Kidney (tissue), 14 donors: ENCODE results near the gene ITPR1. TPM values are rescaled to one million over a fixed set of nuclear protein-coding genes. Genes with fewer than 3 reads are reported as not detected.

Experiments used
- DNase-seq, 5 donors: peaks; one replicate each; pipeline ENCODE4 v3.0.0-alpha.2; 2013 to 2020
- FAIRE-seq: peaks from 2 replicates; lab custom pipeline; 2012; peaks lifted over from hg19 to GRCh38; lab: Jason Lieb, UNC
- H3K27ac ChIP-seq, 2 donors: one replicate each; pipeline ENCODE4 v1.7.0; 2013; ENCODE audit warnings: low read depth in 2 of 2, low read length in 2 of 2, inconsistent platforms in 1 of 2
- H3K27me3 ChIP-seq: one replicate; pipeline ENCODE4 v1.7.1; 2013; ENCODE audit warnings: low read length, inconsistent platforms; ENCODE audit not compliant: control insufficient read depth, insufficient read depth
- H3K36me3 ChIP-seq, 3 donors: one replicate each; pipeline versions ENCODE4 v1.7.0 to v1.7.1; 2013; ENCODE audit warnings: low read length in 3 of 3, control low read depth in 1 of 3, inconsistent platforms in 1 of 3; ENCODE audit not compliant: insufficient read depth in 3 of 3, control insufficient read depth in 2 of 3
- H3K4me1 ChIP-seq, 3 donors: one replicate each; pipeline versions ENCODE4 v1.7.0 to v1.7.1; 2013; ENCODE audit warnings: low read length in 3 of 3, inconsistent platforms in 1 of 3, low read depth in 1 of 3; ENCODE audit not compliant: control insufficient read depth in 2 of 3, insufficient read depth in 2 of 3
- H3K4me3 ChIP-seq, 3 donors: one replicate each; pipeline versions ENCODE4 v1.7.0 to v1.8.1; 2013; ENCODE audit warnings: low read length in 3 of 3, control low read depth in 1 of 3, inconsistent platforms in 1 of 3
- H3K9ac ChIP-seq, 3 donors: one replicate each; pipeline versions ENCODE4 v1.7.0 to v1.7.1; 2013; ENCODE audit warnings: low read length in 3 of 3, control low read depth in 1 of 3, inconsistent platforms in 1 of 3
- H3K9me3 ChIP-seq, 3 donors: one replicate each; pipeline versions ENCODE4 v1.7.0 to v1.7.1; 2013; ENCODE audit warnings: low read length in 3 of 3, control low read depth in 1 of 3, inconsistent platforms in 1 of 3; ENCODE audit not compliant: control insufficient read depth in 2 of 3, insufficient read depth in 1 of 3
- intact Hi-C: fragments of 100-400 bp; cut with DNase I; formaldehyde crosslinking; loops from one replicate; pipeline ENCODE4 v1.11.1; 2022
- polyA plus RNA-seq: library from polyadenylated mRNA; stranded (reverse); fragments of 350-450 nt; fragmentation: Illumina TruSeq; extraction: RNeasy Lipid Tissue Mini Kit (QIAGEN cat#74804); gene quantifications from one replicate; pipeline ENCODE4 v1.2.3, GENCODE V29; 2014; ENCODE audit warnings: low read depth, low replicate concordance; ENCODE audit not compliant: insufficient read depth
- total RNA-seq: library from RNA; stranded (reverse); fragmentation: NEBNext Ultra II Directional; extraction: Animal tissue kit (Norgen Biotek cat#: 25700); gene quantifications from one replicate; pipeline ENCODE4 v1.2.1, GENCODE V29; 2021
- TF ChIP-seq, protein P1 (sequence below): IDR thresholded peaks from 3 replicates; pipeline ENCODE4 v1.5.1; 2012; ENCODE audit warnings: mild to moderate bottlenecking, moderate library complexity, borderline replicate concordance; ENCODE audit not compliant: insufficient read depth; ENCODE audit errors: extremely low read depth
- donor health status: control.
- donor health status: control.
- donor health status: control.
- donor health status: control.
- donor health status: control.
- donor health status: DM: yes; HTN: yes; CAD: no.
- donor health status: Normal renal cell carcinoma (clear cell type).

Gene ITPR1
- total and polyA plus RNA-seq, 2 donors from 2014 or later, result 30.2 to 81.2 TPM

DNA sequence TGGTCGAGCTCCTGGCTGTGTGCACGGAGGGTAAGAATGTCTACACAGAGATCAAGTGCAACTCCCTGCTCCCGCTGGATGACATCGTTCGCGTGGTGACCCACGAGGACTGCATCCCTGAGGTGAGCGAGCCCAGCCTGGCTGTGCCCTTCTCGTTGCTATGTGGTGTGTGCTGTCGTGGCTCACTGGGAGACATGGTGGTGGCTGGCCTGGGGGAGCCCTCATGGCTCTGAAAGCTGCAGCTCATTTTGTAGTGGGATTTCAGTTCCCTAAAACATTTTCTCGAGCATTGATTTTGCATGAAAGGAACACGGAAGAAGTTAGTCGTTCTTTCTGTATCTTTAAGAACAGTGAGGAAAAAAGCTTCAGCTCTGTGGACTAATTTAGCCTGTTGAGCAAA is 200.5 kb downstream of the ITPR1 start:
- no peaks in the 10 kb centered on the region for H3K27me3 ChIP-seq
- no peak overlapping the region for H3K9ac ChIP-seq
- H3K4me3 ChIP-seq, result no peak overlapping the region
- peaks cover 7 to 11% (median 8%) of the 10 kb centered on the region in 3 donors for H3K36me3 ChIP-seq
- DNase-seq, result no peak
- peaks cover 0 to 2% (median 0%) of the 10 kb centered on the region in 3 donors for H3K9me3 ChIP-seq
- no peak overlapping the region for H3K27ac ChIP-seq
- FAIRE-seq, result no peak
- H3K4me1 ChIP-seq, result no peaks in the 10 kb centered on the region
- TF ChIP-seq, protein P1, sequence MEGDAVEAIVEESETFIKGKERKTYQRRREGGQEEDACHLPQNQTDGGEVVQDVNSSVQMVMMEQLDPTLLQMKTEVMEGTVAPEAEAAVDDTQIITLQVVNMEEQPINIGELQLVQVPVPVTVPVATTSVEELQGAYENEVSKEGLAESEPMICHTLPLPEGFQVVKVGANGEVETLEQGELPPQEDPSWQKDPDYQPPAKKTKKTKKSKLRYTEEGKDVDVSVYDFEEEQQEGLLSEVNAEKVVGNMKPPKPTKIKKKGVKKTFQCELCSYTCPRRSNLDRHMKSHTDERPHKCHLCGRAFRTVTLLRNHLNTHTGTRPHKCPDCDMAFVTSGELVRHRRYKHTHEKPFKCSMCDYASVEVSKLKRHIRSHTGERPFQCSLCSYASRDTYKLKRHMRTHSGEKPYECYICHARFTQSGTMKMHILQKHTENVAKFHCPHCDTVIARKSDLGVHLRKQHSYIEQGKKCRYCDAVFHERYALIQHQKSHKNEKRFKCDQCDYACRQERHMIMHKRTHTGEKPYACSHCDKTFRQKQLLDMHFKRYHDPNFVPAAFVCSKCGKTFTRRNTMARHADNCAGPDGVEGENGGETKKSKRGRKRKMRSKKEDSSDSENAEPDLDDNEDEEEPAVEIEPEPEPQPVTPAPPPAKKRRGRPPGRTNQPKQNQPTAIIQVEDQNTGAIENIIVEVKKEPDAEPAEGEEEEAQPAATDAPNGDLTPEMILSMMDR, result no peak
- intact Hi-C loops, result no loop called here

DNA sequence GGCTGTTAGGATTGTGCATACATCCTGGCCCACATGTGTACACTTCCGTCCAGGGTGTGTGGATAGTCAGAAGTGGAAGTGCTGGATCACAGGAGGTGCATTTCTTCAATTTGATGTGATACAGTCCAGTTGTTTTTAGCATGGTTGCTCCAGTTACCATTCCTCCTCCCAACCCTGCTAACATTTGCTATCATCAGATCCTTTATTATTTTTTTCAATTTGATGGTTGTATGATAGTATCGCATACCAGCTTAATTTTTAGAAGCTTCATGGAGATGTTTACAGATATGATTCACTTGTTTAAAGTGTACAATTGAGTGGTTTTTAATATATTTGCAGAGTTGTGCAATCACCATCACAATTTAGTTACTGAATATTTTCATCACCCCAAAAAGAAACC is 202.7 kb downstream of the ITPR1 start:
- Histone ChIP-seq H3K4me1 (no peaks in the 10 kb centered on the region), H3K27me3 (no peaks in the 10 kb centered on the region), H3K27ac (no peak overlapping the region), H3K4me3 (no peak overlapping the region), H3K9me3 (no peaks in the 10 kb centered on the region), H3K9ac (no peak overlapping the region), H3K36me3 (peaks cover 11 to 22% (median 13%) of the 10 kb centered on the region in 3 donors)
- DNase-seq (no peak), FAIRE-seq (no peak)
- TF ChIP-seq, protein P1, result no peak
- intact Hi-C loops, result no loop called here

DNA sequence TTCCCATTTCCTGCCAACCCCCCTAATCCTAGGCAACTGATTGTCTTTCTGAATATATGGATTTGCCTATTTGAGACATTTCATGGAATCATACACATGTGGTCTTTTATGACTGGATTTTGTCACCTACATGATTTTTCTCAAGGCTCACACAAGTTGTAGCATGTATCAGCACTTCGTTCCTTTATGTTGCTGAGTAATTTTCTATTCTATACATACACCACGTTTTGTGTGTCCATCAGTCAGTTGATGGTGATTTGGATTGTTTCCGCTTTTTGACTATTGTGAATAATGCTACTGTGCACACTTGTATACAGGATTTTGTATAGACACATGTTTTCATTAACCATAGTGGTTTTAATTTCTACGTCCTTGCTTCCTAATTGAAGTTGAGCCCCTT is 203.1 kb downstream of the ITPR1 start:
- intact Hi-C loops, result no loop called here
- DNase-seq (no peak), FAIRE-seq (no peak)
- Histone ChIP-seq H3K27me3 (no peaks in the 10 kb centered on the region), H3K4me1 (no peaks in the 10 kb centered on the region), H3K9me3 (no peaks in the 10 kb centered on the region), H3K27ac (no peak overlapping the region), H3K4me3 (no peak overlapping the region), H3K36me3 (peaks cover 11 to 22% (median 13%) of the 10 kb centered on the region in 3 donors), H3K9ac (no peak overlapping the region)
- TF ChIP-seq, protein P1, result no peak
